Esophagus (tissue), 2 donors: ENCODE data around the gene PRCD. TPM values are rescaled to one million over a fixed set of nuclear protein-coding genes. Genes with fewer than 3 reads are reported as not detected.
"Not testable (repeated sequence)": the region's sequence is repeated elsewhere in the genome, so short reads cannot be mapped to it uniquely, and the experiment has no call there.

ENCODE experiments used
- H3K27ac ChIP-seq, 2 donors: one replicate each; pipeline ENCODE4 v1.5.1; 2013; ENCODE audit warnings: low read depth in 2 of 2, mild to moderate bottlenecking in 2 of 2, inconsistent platforms in 1 of 2, low read length in 1 of 2, moderate library complexity in 1 of 2
- H3K27me3 ChIP-seq, 2 donors: one replicate each; pipeline ENCODE4 v1.6.1; 2013; ENCODE audit warnings: low read length in 2 of 2, control low read depth in 1 of 2, mild to moderate bottlenecking in 1 of 2; ENCODE audit not compliant: insufficient read depth in 2 of 2, control insufficient read depth in 1 of 2
- H3K36me3 ChIP-seq, 2 donors: one replicate each; pipeline ENCODE4 v1.6.1; 2013; ENCODE audit warnings: low read length in 1 of 2; ENCODE audit not compliant: control insufficient read depth in 2 of 2, insufficient read depth in 2 of 2
- H3K4me1 ChIP-seq, 2 donors: one replicate each; pipeline ENCODE4 v1.6.1; 2013; ENCODE audit warnings: low read length in 1 of 2; ENCODE audit not compliant: control insufficient read depth in 2 of 2, insufficient read depth in 2 of 2
- H3K4me3 ChIP-seq, 2 donors: one replicate each; pipeline ENCODE4 v1.5.1; 2013; ENCODE audit warnings: low read length in 2 of 2, mild to moderate bottlenecking in 2 of 2, low read depth in 1 of 2, moderate library complexity in 1 of 2
- H3K9me3 ChIP-seq, 2 donors: one replicate each; pipeline ENCODE4 v1.6.1; 2013; ENCODE audit warnings: mild to moderate bottlenecking in 2 of 2, low read depth in 1 of 2, low read length in 1 of 2, moderate library complexity in 1 of 2; ENCODE audit not compliant: control insufficient read depth in 2 of 2, insufficient read depth in 1 of 2
- WGBS, 2 donors: extraction: QIAGEN DNeasy Blood & Tissue Kit; methylation state at CpG; one replicate each; pipeline ENCODE4 v1.1.7; 2013; 5-methylcytosine and 5-hydroxymethylcytosine counted together
- polyA plus RNA-seq, 2 donors: library from polyadenylated mRNA; stranded (reverse); fragments of 200-250 nt; gene quantifications; one replicate each; pipeline ENCODE4 v1.2.3, GENCODE V29; 2013
- donor health status: healthy with polysubstance abuse.
- donor health status: Bipolar disorder and iron deficiency.

PRCD gene
- polyA plus RNA-seq, 2 donors, result 1.2 to 3.0 TPM

- Histone ChIP-seq H3K27ac (peak overlapping the region; percentile 53 to 76), H3K4me1 (peaks cover 5 to 27% of the 10 kb centered on the region in 2 donors), H3K9me3 (no peaks in the 10 kb centered on the region), H3K27me3 (no peaks in the 10 kb centered on the region), H3K36me3 (peaks cover 0 to 2% of the 10 kb centered on the region in 2 donors), H3K4me3 (no peak overlapping the region)
- 82 to 86% methylated on average over 17 to 18 of the region's 18 CpGs for WGBS, 2 donors
These were observed 8.3 kb upstream of the PRCD start for GRCh38 chr17:76531486-76532038.

GRCh38 chr17:76532072-76532651, 7.7 kb upstream of the PRCD start:
- peaks cover 5 to 27% of the 10 kb centered on the region in 2 donors for H3K4me1 ChIP-seq
- 63 to 77% methylated on average over 8 of the region's 8 CpGs for WGBS, 2 donors
- peak overlapping the region in 1 of 2 donors; percentile 49 for H3K27ac ChIP-seq

GRCh38 chr17:76533640-76534359, 6.0 kb upstream of the PRCD start:
- not testable (repeated sequence) for H3K9me3 ChIP-seq, H3K27ac ChIP-seq, H3K4me3 ChIP-seq, H3K27me3 ChIP-seq, H3K36me3 ChIP-seq
- 91 to 96% methylated on average over 9 of the region's 9 CpGs for WGBS, 2 donors
- peaks cover 2 to 23% of the 10 kb centered on the region in 2 donors for H3K4me1 ChIP-seq

More at GRCh38 chr17:76532072-76532651, 7.7 kb upstream of the PRCD start:
- Histone ChIP-seq H3K4me3 (no peak overlapping the region), H3K27me3 (no peaks in the 10 kb centered on the region), H3K36me3 (peaks cover 0 to 2% of the 10 kb centered on the region in 2 donors), H3K9me3 (no peaks in the 10 kb centered on the region)

GRCh38 chr17:76534831-76535732, 4.8 kb upstream of the PRCD start:
- no peak overlapping the region for H3K4me3 ChIP-seq
- H3K36me3 ChIP-seq, result peaks cover 0 to 2% of the 10 kb centered on the region in 2 donors
- H3K9me3 ChIP-seq, result no peaks in the 10 kb centered on the region
- H3K27me3 ChIP-seq, result no peaks in the 10 kb centered on the region
- 70 to 78% methylated on average over 7 of the region's 7 CpGs for WGBS, 2 donors
- peak overlapping the region in 1 of 2 donors; percentile 13 for H3K27ac ChIP-seq
- H3K4me1 ChIP-seq, result peaks cover 6 to 12% of the 10 kb centered on the region in 2 donors

DNA sequence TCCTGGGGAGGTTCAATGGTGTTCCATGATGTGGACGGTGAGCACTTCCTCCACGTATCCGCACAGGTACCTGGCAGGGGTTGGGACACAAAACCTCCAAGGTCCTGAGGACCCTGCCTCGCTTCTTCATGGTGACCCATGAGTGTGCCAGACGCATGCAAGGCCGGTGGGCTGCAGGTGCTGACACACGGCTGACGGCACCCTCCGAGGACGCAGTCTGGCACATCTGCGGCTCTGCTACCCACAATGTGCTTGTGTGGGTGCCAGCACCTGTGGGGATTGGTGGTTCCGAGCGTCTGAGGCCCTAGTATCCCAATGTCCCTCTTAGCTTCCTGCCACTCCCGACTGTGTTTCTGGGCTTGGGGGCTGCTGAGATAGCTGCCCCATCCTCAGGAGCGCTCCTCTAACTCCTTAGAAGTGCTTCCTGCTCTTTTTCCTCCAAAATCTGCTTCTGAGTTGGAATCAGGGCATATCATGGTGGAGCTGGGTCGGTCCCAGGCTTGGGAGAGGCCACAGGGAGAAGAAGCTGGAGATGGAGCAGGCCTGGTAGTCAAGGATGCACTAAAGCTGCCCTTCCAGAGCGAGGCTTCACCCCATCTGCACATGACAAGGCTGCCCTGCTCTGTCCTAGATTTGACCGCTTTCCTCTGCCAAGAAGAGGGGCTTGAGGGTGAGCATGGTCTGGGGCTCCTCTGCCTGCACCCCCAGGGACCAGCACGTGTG, 3.9 kb upstream of the PRCD start:
- Histone ChIP-seq H3K9me3 (no peaks in the 10 kb centered on the region), H3K4me3 (no peak overlapping the region), H3K36me3 (peaks cover 0 to 2% of the 10 kb centered on the region in 2 donors), H3K27me3 (no peaks in the 10 kb centered on the region), H3K27ac (no peak overlapping the region), H3K4me1 (peaks cover 8 to 11% of the 10 kb centered on the region in 2 donors)
- WGBS, 2 donors, result 87% methylated on average over 19 of the region's 19 CpGs

- WGBS, 2 donors, result 58 to 59% methylated on average over 25 of the region's 25 CpGs
- H3K27ac ChIP-seq, result peak overlapping the region; percentile 28 to 50
- H3K4me1 ChIP-seq, result peaks cover 4 to 11% of the 10 kb centered on the region in 2 donors
- peaks cover 0 to 2% of the 10 kb centered on the region in 2 donors for H3K36me3 ChIP-seq
- H3K27me3 ChIP-seq, result no peaks in the 10 kb centered on the region
- peak overlapping the region; percentile 39 to 40 for H3K4me3 ChIP-seq
- no peaks in the 10 kb centered on the region for H3K9me3 ChIP-seq
These were observed 3.1 kb upstream of the PRCD start for GRCh38 chr17:76536511-76537287.

GRCh38 chr17:76537288-76537577, 2.6 kb upstream of the PRCD start:
- peaks cover 4 to 11% of the 10 kb centered on the region in 2 donors for H3K4me1 ChIP-seq
- 7 to 8% methylated on average over 16 to 26 of the region's 26 CpGs for WGBS, 2 donors
- no peaks in the 10 kb centered on the region for H3K27me3 ChIP-seq
- no peaks in the 10 kb centered on the region for H3K9me3 ChIP-seq
- H3K4me3 ChIP-seq, result peak overlapping the region; percentile 39 to 40
- peaks cover 0 to 2% of the 10 kb centered on the region in 2 donors for H3K36me3 ChIP-seq
- peak overlapping the region; percentile 28 to 50 for H3K27ac ChIP-seq

DNA sequence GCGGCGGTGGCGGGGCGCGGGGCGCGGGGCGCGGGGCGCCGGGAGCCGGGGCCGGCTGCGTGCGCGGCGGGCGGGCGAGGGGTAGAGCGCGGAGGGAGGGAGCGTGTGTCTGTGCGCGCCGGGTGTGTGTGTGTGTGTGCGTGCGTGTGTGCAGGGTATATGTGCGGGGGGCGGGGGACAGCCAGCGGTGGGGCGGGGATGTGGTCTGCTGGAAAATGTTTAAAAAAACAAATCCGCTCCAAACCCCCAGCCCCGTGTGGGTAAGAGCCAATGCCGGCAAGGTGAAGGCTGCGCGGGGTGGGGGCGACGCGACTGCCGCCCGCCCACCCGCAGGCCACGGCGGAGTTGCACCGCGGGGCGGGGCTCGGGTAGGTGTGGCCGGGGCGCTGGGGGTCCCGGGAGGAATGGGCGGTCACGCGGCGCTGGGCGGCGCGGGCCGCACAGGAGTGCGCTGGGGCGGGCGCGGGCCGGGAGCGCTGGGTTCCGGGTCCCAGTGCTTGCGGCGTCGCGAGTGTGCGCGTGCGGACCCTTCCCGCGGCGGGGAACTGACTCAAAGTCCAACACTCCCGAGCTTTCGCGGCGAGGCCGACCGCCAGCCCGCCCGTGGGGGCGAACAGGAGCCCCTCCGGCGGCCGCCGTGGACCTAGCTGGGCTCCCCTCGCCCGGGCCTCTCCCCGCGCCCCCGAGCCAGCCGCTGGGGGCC, 2.1 kb upstream of the PRCD start, which contains the start of gene CYGB:
Gene CYGB (minus strand): TSS at position 132 of the 703 bp plus-strand sequence. CDS start 167 bp downstream, outside the sequence.
- Histone ChIP-seq H3K27ac (peak within 1 kb of the TSS; percentile 34 to 50), H3K36me3 (peaks cover 0 to 2% of the 10 kb centered on the region in 2 donors), H3K4me1 (peaks cover 4 to 11% of the 10 kb centered on the region in 2 donors), H3K27me3 (no peaks in the 10 kb centered on the region), H3K9me3 (no peaks in the 10 kb centered on the region), H3K4me3 (peak within 1 kb of the TSS; percentile 39 to 40)
- WGBS, 2 donors, result 1% methylated on average over 65 to 95 of the region's 95 CpGs
